GM18498 (cell line): Measurements from ENCODE around the gene SDK1.
"Not testable (repeated sequence)": the region's sequence is repeated elsewhere in the genome, so short reads cannot be mapped to it uniquely, and the experiment has no call there.

Source experiments
- ATAC-seq: cut with Tn5 transposase; IDR thresholded peaks from one replicate; pipeline ENCODE4 v1.9.1; 2021; ENCODE audit warnings: mild to moderate bottlenecking, moderate library complexity; ENCODE audit not compliant: unreplicated experiment

Gene SDK1

DNA sequence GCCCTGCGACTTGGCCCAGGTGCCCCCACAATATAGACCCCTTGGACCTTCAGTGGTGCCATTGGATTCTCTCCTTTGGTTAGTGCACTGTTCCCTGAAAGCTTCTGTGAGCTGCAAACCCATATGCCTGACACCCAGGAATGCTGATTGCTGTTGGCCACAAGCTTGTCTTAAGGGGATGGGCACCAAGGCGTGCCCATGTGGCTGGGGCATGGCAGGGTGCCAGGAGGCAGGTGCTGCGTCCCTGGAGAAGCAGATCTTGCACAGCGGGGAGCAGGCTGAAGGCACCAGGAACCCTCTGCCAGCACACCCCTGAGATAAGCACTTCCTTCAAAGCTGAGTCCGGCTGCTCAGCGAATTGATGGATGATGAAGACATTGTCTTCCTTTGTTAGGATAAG, 411.8 kb downstream of the SDK1 start:
- ATAC-seq, result no peak

DNA sequence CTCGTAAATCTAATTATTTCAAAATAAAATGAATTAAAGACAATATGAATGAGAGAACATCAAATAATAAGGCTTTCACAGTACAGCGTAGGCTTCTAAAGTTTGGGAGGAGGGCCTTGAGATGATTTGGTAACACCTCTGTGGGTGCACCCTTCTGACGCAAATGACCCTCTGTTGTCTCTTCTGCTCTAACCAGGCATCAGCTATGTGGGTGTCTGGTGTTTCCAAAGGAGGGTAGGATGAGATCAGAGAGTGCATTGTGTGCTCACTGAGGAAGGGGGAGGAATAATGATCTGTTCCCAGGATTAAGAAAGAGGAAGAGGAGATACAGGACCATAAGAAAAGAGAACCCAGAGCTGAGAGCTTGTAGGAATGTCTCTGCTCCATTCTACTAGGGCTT, 420.4 kb downstream of the SDK1 start:
- no peak for ATAC-seq

- no peak for ATAC-seq
Measured at GRCh38 chr7:3722396-3722922, 421.4 kb downstream of the SDK1 start.

DNA sequence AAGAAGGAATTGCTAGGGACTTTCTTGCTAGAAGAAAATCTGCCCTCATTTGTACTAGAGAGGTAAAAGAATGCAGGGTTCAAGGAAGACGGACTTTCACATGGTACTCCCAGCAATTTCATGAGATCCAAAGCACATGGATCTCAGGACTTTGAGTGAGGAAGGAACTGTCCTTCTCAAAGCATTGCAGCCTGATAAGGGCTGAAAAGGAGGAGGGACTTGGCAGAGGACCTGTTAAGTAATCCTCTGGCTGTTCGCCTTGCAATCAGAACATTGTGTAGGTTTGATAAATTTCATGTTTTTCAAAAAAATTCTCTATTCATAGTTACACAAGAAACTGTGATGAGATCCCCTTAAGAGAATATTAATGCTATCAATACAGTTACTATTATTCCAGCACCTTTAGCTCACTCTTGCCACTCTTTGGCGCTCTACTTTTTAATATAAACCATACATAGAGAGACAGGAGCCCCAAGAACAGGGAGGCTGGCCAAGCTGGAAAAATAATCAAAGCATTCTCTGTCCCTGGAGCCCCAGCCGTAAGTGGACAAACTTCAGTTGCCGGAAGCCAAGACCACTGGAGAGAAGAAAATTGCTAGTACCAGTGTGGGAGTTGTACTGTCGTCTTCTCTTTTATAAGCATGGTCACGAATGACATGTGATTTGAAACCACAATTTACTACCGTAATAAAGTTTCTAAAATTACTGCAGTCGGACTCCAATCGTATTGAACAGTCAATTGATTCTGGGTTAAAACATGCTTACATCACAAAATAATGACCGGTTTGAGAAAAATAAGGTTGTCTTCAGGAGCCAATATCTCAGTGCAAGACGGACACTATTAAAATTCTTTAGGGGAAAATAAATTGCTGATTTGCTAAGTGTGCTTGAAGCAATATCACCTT, 424.4 kb downstream of the SDK1 start:
- ATAC-seq, result no peak

- no peak for ATAC-seq
Measured at GRCh38 chr7:3730276-3730675, 429.2 kb downstream of the SDK1 start.

DNA sequence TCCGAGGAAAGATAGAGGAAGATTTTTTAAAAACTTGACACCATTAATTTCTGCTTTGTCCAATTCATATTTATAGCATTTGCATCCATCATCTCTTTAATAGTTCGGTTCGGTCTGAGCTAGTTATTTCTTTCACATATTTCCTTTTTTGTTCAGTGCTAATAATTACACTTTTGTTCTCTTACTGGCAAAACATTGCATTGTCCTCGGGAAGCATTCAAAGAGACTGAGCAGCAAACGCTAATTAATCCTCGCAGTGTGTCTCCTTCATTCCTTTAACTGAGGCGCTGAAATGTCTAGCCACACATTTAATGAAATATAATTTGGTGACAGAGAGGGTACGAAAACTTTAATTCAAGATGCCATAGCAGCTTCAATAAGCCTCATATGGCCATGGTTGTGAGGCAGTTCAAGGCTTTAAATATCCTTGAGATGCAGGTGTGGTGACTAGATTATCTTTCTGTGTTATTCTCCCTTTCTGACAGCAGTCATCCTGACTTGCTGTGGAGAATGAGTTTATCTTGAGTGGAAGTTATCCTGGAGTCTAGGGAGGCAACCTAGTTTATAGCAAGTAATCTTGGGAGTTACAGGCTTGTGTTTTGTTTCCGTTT, 431.4 kb downstream of the SDK1 start:
- ATAC-seq, result no peak

DNA sequence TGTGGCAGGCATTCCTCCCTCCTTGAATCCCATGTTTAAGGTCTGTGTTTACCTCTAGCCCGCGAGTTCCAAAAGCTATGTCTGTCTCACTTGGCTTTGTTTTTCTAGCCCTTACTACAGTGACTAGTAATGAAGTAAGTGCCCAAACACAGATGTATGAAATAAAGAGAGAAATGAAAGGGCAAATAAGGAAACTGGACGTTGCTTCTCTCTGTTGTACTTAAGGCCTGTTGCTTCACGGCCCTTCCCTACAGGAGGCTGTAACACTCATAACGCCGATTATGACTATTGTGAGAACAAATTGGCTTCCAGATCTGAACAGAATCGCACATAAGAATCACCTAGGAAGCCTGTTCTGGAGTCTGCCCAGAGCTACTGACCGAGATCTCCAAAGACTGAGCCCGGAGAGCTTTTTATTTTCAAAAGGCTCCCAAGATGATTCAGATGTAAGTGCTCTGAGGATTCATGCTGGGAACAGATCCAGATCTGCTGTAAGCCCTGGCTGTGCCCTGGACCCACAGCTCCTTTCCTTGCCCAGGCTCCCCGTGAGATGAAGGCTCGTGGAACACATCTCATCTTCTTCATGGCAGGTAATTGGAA, 432.6 kb downstream of the SDK1 start:
- no peak for ATAC-seq

- ATAC-seq, result no peak
Measured at GRCh38 chr7:3738964-3739363, 437.9 kb downstream of the SDK1 start.

DNA sequence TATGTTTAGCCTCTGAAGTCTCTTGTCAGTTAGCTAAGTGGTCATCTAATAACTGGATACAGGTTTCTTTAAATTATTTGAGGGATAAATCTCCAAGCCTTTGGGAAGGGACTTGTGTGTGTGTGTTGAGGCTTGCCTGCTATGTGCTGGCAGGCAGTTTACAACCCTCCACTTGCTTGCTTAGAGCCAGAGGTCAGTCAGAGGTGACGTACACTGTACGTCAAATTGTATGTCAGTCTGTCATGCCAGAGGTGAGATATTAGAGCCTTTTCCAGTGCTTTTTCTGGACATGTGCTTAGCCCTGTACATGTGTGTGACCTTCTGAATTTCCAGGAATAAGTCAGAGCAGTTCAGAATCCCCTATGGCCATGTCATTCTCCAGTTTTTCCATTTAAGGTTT, 438.9 kb downstream of the SDK1 start:
- ATAC-seq, result no peak

DNA sequence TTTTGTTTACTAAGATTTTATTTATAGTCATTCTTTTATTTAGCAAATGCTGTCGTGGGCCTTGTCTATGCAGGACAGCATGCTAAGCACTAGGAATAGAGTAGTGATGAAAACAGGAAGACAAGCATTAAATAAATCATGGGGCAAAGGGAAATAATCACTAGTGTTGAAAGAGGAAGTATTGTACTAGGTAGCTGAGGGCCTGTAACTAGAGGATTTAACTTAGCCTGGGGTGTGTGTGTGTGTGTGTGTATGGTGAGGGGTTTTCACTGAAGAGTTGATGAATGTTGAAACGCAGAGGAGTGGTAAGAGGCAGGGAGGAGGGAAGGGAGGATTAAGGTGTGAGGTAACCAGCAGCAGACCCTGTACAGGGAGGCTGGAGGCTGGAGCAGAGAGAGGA, 446.4 kb downstream of the SDK1 start:
- ATAC-seq, result no peak

DNA sequence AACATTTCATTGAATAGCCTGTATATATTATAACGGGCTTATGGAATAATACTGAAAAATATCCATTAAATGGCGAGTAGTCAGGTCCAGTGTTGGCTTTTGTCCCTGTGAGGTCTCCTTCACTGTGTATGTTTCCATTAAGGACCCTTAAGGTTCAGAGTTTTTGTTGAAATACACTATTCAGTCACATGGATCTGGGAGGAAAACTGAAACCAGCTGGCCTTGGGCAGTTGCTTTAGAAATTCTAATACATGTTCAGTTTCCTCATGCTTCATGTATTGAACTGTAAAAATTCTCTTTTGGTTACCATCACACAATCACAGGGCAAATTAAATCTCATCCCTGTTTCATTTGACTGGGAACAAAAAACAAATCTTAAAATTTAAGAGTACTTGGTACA, 447.3 kb downstream of the SDK1 start:
- ATAC-seq, result no peak

GRCh38 chr7:3753868-3754267, 452.8 kb downstream of the SDK1 start:
- ATAC-seq, result no peak

DNA sequence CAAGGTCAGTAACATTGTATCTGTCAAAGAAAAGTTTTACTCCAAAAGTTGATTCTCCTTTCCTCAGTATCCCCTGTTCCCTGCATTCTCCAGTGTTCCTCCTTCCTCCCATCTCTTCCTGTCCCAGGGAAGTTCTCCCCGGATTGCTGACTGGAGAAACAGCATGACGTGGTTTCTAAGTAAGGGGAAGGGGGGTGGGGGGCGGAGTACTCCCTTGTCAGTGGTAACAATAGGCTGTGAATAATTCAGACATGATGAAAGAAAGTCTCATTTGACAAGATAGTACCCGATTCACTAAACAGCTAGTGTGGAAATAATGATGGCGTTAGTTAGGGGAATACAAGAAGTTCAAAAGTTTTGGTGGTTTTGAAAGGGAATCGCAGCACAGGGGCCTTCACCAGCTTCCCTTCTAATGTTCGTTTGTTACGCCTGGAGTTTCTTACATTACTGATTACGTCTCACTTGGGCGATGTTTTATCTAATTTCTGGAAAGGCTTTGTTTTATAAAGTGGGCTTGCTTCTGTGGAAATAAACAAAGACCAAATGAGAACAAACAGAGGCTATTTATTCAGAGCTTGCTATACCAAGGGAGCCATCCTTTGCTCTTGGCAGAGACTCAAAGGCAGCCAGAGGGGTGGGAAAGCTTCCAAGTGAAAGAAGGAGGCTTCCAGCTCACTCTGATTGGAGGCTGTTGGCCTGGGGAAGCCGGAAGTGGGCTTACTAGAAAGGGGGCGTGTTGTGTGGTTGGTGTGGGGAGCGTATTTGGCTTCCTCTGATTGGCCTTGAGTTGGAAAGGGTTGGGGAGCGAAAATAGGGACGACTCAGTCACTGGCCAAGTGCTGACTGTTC, 453.7 kb downstream of the SDK1 start:
- ATAC-seq, result no peak

DNA sequence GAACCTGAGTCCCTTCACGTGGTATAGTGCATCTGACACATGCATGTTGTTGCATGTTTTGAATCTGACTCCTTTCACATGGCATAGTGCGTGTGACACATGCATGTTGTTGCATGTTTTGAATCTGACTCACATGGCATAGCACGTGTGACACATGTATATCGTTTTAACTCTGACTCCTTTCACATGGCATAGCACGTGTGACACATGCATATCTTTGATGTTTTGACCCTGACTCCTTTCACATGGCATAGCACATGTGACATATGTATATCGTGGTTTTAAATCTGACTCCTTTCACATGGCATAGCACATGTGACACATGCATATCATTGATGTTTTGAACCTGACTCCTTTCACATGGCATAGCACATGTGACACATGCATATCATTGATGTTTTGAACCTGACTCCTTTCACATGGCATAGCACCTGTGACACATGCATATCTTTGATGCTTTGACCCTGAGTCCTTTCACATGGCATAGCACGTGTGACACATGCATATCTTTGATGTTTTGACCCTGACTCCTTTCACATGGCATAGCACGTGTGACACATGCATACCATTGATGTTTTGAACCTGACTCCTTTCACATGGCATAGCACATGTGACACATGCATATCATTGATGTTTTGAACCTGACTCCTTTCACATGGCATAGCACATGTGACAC, 454.9 kb downstream of the SDK1 start:
- not testable (repeated sequence) for ATAC-seq

GRCh38 chr7:3757059-3757458, 456.0 kb downstream of the SDK1 start:
- no peak for ATAC-seq

- ATAC-seq, result no peak
Measured at GRCh38 chr7:3760651-3761050, 459.6 kb downstream of the SDK1 start.

DNA sequence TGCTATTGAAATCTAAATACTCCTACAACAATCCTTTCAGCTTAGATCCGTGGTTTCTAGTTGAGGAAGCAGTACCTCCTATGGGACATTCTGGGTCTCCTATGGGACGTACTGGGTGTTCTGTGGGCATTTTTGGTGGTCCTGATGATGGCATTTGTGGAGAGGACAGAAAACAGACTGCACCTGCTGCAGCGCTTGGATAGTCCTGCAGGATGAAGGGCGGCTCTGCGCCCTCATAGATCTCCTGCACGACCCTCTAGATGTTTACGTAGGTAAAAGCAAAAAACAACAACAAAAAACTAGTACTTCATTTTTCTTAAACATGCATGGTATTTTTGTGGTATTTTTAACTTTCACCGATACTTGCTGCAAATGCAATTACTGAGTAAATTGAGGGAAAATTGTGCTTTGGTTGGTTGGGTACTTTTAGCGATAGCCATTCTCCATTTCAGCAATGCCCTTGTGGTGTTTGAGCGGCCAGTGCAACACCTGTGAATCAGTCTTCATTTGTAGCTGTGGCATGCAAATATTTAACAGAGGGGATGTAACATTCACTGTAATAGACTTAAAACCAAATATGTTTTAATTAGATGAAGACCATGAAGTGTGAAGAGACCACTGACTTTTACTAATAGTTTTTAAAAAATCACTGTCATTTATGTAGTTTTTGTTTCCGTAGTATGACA, 461.2 kb downstream of the SDK1 start:
- ATAC-seq, result no peak

DNA sequence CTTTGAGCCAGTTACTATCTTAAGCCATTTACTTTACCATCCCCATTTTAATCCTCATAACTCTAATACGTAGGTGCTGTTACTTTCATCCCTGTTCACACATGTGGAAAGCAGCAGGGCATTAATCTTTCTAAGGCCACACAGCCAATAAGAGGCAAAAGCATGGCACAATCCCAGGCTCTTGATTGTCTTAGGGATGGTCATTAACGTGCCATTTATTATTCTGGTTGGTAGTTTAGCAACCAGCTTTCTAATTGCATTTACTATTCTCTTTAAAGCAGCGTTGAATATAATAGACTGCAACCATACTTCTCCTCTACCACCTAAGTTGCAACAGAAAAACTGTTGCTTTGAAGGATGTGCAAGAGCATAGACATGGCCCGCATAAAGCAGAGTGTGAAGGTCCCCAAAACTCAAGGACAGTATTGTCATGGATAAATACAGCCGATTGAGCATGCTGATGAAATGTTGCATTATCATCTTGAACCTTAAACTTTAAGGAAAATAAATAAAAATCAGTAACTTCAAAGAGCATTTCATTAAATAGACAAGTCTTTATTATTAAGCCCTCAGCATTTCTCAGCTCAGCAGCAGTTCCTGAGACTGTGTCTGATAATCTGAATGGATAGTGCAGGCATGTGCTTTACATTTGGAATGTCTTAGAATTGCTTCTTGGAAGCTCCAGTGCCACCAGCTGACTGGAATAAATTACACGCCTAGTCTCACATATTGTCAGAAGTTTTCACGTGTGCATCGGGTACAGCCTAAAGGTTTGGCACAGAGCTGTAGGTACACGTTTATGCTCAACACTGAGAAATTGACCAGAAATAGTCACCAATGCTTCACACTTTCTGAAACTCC, 467.1 kb downstream of the SDK1 start:
- no peak for ATAC-seq

DNA sequence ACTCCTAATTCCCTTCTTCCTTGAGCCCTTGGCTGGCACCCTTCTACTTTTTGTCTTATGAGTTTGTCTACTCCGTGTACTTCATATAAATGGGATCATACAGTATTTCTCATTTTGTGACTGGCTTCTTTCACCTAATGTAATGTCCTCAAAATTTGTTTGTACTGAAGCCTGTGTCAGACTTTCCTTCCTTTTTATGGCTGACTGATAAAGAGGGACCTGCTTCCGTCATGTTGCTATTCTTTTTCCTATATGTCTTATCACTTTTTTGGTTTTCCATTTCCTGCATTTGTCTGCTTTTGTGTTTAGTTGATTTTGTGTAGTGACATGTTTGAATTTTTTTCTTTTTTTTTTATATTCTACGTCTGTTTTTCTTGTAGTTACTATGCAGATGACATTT, 470.9 kb downstream of the SDK1 start:
- ATAC-seq, result no peak
